ENCODE results near the gene UBTD1.
"Not testable (repeated sequence)": the region's sequence is repeated elsewhere in the genome, so short reads cannot be mapped to it uniquely, and the experiment has no call there.

Gene UBTD1

DNA sequence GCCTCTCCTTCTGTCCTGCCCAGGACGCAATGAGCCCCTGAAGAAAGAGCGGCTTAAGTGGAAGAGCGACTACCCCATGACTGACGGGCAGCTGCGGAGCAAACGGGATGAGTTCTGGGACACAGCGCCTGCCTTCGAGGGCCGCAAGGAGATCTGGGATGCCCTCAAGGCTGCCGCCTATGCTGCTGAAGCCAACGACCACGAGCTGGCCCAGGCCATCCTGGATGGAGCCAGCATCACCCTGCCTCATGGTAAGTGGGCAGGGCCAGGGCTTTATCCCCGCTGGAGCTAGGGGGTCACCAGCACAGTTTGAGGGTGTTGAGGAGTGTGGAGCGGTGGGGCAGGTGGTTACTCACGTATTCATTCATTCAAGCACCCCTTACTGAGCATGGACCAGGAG is 69.2 kb downstream of the UBTD1 start:
- DNase-seq: no peak

DNA sequence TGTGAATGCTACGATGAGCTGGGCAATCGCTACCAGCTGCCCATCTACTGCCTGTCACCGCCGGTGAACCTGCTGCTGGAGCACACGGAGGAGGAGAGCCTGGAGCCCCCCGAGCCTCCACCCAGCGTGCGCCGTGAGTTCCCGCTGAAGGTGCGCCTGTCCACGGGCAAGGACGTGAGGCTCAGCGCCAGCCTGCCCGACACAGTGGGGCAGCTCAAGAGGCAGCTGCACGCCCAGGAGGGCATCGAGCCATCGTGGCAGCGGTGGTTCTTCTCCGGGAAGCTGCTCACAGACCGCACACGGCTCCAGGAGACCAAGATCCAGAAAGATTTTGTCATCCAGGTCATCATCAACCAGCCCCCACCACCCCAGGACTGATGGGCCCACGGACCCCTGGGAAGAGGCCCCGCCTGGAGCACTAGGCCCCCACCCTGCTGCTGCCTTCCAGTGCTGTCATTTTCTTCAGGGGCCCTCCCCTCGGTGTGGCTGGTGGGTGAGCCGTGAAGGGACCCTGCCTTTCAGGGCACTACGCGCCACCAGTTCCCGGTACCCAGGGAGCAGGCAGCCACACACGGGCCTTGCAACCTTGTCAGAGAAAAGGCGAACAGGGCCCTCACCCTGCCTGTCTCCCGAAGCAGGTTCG is 71.5 kb downstream of the UBTD1 start:
- DNase-seq: no peak

DNA sequence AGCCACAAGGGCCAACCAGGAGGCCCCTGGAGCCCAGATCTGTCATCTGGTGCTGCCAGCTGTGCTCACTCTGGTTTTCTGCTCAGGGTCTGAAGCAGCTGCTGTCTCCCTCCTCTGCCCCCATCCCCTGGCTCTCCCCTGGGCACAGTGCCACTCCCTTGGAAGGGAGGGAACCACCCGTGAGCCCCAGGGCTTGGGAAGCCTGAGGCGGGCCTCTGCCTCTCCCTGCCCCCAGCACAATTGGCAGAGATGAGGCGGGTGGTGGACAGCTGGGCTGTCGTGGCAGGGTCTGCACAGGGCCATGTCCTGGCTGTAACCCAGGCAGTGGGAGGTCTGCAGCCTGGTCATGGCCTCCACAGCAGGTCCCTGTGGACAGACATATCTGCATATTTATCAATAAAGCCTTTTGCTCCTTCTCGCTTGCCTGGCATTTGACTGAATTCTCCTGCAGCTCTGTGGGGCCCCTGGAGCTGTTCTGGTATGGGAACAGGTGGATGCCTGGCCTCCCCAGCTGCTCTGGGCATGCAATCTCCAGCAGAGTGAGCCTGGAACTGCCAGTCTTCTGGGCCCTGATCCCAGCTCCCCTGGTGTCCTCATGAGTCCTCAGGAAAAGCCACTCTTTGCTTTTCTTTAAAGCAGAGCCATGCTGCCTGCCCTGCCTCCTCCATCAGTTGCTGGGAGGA is 72.2 kb downstream of the UBTD1 start:
- DNase-seq: no peak

DNA sequence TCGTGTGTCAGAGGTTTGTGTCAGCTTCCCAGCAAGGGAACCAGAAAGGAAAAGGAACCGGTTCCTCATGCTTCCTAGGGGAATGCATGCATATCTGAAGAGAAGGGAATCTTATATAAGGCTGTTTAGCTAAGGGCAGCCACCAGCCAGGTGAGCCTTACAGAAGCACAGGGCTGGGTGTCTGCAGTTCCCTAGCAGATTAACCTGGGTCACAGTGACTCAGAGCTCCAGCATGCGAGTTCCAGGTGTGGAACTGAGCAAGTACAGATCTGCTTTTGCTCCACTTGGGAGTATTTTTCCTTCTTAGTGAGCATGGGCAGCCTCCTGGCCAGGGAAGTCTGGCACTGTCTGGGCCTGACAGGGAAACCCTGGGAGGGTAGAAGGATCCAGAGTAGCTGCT is 72.9 kb downstream of the UBTD1 start:
- no peak for DNase-seq

DNA sequence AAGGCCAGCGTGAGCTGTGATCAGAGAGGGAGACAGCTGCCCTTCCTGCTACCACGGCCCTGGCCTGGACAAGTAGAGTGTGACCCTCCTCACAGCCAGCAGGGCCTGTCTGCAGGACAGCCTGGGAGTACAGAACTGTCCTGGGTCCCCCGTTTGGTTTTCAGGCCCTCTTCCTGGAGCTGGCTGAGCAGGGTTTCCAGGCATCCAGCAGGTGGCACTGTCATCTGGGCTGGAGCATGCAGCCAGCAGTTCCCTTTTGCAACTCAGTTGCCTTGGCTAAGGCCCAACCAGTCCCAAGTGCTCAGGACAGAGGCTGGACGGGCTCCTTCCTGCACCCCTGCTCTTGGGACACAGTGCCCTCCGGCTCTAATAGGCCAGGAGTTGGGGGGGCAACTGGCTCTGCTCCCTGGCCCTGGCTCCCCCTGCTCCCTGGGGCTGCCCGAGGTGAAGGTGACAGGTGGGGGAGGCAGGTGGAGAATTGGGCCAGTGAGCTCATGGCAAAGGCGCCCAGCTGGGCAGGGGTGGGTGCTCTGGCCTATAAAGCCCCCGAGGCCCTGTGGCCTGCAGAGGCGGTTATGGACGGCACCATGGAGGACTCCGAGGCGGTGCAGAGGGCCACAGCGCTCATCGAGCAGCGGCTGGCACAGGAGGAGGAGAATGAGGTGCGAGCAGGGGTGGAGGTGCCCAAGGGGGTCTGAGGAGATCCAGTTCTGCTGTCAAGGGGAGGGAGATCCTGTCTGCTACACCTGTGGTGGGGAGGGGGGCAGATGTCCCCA is 73.7 kb downstream of the UBTD1 start, which contains the start of gene ANKRD2:
ANKRD2 (plus strand) TSS at position 566 of the 776 bp plus-strand sequence; CDS start at position 576, 10 bp downstream.
- DNase-seq: peak; percentile 39

DNA sequence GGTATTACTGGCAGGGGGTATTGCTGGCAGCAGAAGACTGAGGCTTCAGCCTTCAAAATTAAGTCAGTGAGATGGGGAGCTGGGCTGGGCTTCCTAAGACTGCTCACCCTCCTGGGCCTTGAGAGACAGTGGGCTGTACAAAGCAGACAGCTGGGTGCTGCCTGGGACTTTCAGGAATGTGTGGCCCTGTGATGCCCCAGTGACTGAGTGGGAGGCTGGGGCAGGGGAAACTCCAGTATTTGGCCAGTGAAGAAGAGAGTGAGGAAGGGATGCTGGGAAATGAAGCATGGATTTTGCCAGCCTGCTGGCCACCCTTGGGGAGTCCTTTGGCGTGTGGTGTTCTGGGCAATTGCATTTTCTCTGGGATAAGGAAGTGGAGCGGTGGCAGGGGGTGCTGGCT is 74.3 kb downstream of the UBTD1 start:
- no peak for DNase-seq

DNA sequence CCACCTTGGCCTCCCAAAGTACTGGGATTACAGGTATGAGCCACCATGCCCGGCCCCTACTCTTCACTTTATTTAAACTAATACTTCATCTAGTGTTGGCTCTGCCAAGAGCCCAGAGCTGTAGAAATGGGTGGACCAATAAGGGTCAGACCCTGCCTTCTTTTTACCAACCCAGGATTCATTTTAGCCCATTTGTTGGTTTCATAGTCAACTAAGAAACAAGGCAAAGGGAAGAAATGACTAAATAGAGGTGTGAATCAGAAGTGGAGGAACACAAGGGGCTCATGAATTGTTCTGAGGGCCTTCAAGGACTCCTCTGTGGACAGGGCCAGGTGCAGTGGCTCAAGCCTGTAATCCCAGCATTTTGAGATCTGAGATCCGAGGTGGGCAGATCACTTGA is 74.9 kb downstream of the UBTD1 start:
- DNase-seq: no peak

DNA sequence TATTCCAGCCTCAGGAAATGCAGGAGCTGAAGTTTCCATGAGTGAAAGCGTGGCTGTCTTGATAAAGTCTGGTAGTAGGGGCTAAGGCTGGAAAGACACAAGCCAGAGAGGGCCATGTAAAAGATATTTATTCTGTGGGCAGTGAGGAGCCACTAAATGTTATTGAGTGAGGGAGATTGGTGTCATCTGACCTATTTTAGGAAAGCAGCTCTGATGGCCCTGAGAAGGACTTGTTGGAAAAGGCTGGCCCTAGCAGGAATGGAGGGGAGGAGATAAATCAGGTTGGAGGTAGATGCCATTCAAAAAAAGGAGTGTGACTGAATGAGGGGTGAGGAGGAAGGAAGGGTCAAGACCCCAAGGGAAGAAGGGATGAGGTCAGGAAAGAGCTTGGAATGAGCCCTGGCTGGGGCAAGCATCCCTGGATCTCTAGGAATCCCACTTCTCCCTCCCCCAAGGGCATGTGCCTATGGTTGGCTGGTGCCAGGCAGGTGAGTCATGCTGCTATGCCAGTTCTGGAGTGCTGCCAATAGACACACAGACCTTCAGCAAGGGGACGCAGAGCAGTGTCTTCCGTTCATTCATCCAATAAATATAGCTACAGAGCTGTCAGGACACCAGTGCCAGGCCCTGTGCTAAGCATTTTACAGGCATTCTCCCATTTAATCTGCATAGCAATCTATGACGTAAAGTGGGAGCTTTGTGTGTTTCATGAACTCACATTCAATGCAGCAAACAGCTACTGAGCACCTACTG is 75.8 kb downstream of the UBTD1 start:
- DNase-seq: no peak

DNA sequence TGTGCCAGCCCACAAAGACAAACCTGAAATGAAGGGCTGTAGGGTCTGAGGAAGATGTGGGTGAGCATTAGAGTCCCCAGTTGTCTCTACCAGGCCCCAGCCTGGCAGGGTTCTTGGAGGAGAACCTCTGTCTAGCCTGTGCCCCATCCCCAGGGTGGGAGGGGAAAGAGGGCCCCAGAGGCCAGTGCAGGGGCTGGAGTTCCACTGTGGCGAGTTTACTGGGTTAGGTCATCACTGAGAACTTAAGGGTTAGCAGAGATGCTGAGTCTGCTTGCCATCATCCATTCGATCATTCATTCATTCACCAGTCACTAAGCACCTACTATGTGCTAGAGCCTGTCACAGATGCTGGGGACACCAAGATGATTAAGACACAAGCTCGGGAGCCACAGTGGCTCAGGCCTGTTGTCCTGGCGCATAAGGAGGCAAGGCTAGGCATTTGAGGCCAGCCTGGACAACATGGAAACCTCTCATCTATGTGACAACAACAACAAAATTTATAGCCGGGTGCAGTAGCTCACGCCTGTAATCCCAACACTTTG is 76.5 kb downstream of the UBTD1 start:
- no peak for DNase-seq

DNA sequence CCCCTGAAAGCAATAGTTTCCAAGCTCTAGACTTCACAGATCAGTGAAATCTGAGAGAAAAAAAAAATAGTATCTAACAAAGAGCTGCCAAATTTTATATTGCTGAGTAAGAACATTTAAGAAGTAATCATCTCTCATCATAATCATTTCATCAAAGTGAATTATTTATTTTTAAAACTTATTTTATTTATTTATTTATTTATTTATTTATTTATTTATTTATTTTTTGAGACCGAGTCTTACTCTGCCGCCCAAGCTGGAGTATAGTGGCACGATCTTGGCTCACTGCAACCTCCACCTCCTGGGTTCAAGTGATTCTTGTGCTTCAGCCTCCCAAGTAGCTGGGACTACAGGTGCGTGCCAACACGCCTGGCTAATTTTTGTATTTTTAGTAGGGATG is 77.8 kb downstream of the UBTD1 start:
- DNase-seq: not testable (repeated sequence)

DNA sequence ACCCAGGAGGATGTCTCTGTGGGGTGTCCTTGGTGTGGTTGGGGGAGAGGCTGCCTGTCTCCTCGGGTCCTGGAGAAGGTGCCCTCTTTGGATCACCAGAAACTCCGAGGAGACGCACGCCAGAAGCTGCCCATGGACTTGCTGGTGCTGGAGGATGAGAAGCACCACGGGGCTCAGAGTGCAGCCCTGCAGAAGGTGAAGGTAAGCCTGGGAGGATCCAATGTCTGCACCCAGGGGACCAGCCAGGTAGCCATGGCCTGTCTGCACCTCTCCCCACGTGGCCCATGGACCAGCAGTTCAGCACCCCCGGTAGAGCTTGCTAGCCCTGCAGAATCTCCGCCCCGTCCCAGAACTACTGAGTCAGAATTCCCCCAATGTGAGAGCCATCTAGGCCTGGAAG is 79.0 kb downstream of the UBTD1 start:
- no peak for DNase-seq

DNA sequence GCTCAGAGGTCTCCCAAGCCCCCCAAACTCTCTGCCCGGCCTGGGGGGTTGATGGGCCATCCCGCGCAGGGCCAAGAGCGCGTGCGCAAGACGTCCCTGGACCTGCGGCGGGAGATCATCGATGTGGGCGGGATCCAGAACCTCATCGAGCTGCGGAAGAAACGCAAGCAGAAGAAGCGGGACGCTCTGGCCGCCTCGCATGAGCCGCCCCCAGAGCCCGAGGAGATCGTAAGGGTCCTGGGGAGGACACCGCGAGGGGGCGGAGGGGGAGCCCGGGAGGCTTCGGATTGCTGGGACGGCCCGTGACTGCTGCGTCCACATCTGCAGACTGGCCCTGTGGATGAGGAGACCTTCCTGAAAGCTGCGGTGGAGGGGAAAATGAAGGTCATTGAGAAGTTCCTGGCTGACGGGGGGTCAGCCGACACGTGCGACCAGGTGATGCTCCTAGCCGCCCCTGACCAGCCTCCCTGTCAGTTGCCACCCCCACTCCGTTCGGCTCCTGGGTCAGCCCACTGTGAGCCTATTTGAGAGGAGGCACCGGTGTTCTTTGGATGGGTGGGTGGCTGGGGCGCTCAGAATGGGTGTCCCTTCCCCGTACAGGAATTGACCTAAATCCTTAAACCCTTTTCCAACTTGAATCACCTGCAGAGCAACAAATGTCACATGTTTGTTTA is 79.6 kb downstream of the UBTD1 start:
- DNase-seq: no peak

DNA sequence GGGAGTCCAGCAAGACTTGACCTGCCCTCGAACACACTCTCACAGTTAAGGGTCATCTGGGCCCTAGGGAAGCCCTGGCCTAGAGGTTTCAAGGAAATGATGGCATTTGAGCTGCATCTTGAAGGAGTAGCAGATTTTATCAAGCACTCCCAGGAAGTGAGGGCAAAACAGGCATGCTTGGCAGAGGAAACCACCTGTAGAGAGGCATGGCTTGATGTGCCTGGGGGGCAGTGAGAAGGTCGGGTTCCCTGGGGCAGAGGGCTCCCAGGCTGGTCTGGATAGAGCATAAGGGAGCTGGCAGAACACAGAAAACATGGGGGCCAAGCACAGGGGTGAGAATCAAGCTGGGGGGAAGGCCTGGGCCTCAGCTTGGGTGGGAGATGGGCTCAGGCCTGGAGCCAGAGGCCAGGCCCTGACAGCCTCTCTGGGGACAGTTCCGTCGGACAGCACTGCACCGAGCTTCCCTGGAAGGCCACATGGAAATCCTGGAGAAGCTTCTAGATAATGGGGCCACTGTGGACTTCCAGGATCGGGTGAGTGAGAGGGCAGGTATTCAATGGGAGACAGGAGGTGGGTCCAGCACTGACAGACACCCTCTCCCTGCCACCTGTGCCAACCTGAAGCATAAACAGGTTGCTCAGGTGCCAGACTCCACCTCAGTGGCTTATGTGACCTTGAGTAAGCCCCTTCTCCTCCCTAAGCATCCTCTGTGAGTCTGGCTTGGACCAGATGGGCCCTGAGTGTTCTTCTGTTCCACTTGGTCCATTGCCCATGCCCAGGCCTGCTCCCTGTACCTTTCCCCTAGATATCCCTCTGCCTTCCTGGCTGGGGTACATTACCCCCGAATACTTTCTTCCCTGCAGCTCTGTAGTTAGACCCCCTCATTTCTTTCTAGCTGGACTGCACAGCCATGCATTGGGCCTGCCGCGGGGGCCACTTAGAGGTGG is 82.0 kb downstream of the UBTD1 start:
- DNase-seq: no peak

DNA sequence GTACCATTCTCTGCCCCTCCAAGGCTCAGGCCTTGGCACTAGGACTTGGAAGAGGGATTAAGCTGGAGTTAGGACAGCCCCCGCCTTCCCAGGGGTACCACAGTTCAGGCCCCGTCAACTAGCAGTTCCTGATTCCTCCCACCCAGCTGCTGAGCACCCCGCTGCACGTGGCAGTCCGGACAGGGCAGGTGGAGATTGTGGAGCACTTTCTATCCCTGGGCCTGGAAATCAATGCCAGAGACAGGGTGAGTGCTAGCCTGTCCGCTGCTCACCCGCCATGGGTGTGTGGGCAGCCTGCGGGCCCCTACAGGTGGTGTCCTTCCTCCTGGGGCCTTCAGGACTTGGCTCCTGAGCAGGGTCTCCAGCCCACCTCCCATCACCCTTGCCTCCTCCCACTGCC is 83.4 kb downstream of the UBTD1 start:
- DNase-seq: no peak

DNA sequence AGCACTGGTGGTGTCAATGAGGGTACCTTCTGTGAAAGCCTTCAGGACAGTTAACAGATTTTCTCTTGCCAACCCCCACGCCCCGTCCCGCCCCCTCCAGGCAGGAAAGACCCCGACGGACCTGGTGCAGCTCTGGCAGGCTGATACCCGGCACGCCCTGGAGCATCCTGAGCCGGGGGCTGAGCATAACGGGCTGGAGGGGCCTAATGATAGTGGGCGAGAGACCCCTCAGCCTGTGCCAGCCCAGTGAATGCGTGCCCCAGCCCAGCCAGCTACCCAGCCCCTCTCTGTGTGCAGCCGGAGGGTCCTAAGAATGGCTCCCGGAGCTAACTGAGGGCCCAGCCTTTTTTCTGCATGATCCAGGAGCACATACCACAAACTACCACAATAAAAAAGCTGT is 84.8 kb downstream of the UBTD1 start:
- DNase-seq: no peak

DNA sequence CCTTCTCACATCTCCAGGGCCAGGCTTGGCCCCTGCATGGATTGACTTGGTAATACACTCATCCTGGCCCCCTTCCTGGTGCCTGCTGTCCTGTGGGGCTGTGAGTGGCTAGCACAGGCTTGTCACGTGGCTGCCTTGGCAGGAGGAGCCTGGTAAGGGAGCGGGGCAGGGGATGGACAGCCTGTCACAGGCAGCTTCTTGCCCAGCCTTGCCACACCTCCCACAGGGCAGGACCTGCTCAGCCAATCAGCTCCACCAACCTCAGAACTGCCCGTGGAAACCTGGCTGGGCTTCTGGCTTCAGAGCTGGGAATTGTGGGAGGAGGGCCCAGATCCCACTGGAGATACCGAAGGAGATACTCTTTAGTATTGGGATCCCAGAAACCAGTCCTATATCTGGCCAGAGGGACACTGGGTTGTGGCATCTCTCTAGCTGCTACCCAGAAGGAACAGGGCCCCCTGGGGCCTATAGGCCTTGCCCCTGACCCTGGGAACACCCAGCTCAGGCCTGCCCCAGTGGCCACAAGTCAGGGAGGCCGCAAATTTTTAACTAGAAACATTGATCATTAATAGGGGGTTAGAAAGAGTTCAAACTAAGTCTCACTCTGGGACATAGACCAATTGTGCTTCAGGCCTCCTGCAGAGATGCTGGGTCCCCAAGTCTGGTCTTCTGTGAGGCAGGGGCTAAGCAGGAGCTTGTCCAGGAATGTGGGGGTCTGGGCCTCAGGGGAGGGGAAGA is 85.5 kb downstream of the UBTD1 start, which contains the start of gene HOGA1:
HOGA1 (plus strand) TSS at position 330 of the 738 bp plus-strand sequence; CDS start at position 645, 315 bp downstream.
- no peak for DNase-seq

DNA sequence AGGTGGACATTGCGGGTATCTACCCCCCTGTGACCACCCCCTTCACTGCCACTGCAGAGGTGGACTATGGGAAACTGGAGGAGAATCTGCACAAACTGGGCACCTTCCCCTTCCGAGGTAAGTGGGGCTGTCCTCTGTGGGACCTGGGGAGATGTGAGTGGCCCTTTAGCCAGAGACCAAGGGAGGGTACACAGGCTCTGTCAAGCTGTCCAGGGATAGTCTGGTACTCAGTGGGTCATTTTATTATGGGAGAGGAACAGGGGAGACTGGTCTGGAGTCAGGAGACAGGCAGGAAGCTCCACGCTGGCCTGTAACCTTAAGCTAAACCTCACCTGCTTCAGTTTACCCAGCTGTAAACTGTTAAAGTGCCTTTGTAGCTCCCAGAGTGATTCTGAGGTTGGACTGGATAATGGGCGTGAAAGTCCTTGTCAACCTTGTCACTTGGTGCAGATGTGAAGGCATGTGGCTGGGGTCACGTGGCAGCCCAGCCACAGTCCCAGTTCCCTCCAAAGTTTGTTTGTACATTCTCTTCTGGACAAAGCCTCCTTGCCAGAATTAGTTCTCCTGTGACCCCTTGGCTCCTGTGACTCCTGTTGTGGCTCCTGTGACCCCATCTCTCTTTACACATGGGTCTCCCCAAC is 86.2 kb downstream of the UBTD1 start:
- no peak for DNase-seq

DNA sequence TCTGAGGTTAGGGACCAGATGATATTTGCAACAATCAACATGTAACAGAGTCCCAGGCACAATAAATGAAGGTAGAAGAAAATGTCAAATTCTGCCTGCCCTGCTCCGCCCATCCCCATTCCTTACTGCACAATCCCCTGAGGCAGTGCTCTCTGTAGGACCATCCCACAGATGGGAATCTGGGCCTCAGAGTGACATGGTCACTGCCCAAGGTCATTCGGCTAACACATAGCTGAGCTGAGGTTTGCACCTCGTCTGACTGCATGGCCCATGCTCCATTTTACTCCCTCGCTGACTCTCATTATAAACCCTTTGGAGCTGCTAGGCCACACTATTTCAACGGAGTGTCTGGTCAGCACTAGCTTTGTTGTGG is 86.7 kb downstream of the UBTD1 start:
- DNase-seq: no peak

DNA sequence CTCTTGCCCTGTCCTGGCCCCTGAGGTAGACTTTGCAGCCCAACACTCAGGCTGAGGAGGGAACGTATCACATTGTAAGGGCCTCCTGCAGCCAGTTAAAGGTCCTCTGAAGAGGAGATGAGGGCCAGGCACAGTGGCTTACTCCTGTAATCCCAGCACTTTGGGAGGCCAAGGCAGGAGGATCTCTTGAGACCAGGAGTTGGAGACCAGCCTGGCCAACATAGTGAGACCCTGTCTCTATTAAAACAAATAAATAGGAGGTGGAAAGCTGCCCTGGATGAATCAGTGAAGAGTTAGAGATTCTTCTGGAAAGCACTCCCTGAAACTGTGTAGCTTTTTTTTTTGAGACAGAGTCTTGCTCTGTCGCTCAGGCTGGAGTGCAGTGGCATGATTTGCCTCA is 88.5 kb downstream of the UBTD1 start:
- no peak for DNase-seq

DNA sequence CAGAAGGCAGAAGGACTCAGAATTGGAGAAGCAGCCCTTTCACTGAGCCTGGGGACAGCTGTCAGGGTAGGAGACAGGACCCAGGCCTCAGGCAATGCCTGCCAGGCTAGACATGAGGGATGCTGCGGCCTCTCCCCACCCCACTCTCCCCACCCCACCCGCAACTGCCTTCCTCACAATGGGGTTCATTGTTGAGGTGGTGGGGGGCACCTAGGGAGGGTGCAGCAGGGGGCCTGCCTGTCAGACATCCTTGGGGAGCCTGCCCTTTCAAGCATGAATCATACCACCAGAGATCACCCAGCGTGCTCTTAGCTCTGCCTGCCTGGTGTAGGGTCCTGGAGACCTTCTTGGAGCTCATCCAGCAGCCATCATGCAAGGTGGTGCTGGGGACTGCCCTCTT is 90.8 kb downstream of the UBTD1 start, which contains the start of gene C10orf62:
C10orf62 (plus strand) TSS at position 243 of the 400 bp plus-strand sequence. CDS start 177 bp downstream, outside the sequence.
- no peak for DNase-seq

All from KG1 (cell line).